Ishikawa (cell line): ENCODE data around the gene FAM13B.

Experiments
- CEBPB ChIP-seq: IDR thresholded peaks from 2 replicates; pipeline ENCODE4 v1.6.1; 2012
- CREB1 ChIP-seq: IDR thresholded peaks from 2 replicates; pipeline ENCODE4 v1.6.1; 2012; ENCODE audit warnings: low read depth
- EGR1 ChIP-seq: IDR thresholded peaks from 2 replicates; pipeline ENCODE4 v1.6.1; 2012
- EP300 ChIP-seq: IDR thresholded peaks from 2 replicates; pipeline ENCODE4 v1.6.1; 2012; ENCODE audit warnings: borderline replicate concordance
- FOXM1 ChIP-seq: IDR thresholded peaks from 2 replicates; pipeline ENCODE4 v1.6.1; 2012; ENCODE audit warnings: low read depth, borderline replicate concordance
- MAX ChIP-seq: IDR thresholded peaks from 2 replicates; pipeline ENCODE4 v1.6.1; 2012
- NFIC ChIP-seq: IDR thresholded peaks from 2 replicates; pipeline ENCODE4 v1.6.1; 2012
- RAD21 ChIP-seq: IDR thresholded peaks from 2 replicates; pipeline ENCODE4 v1.6.1; 2012; ENCODE audit warnings: low read depth
- REST ChIP-seq: IDR thresholded peaks from 2 replicates; pipeline ENCODE4 v1.6.1; 2012; ENCODE audit warnings: low read depth, mild to moderate bottlenecking
- TAF1 ChIP-seq: IDR thresholded peaks from 2 replicates; pipeline ENCODE4 v1.6.1; 2012; ENCODE audit warnings: low read depth, mild to moderate bottlenecking
- TCF12 ChIP-seq: IDR thresholded peaks from 2 replicates; pipeline ENCODE4 v1.6.1; 2012; ENCODE audit warnings: low read depth
- TEAD4 ChIP-seq: IDR thresholded peaks from 2 replicates; pipeline ENCODE4 v1.6.1; 2012
- USF1 ChIP-seq: IDR thresholded peaks from 2 replicates; pipeline ENCODE4 v1.6.1; 2012
- YY1 ChIP-seq: IDR thresholded peaks from 2 replicates; pipeline ENCODE4 v1.6.1; 2012; ENCODE audit warnings: low read depth
- ZBTB7A ChIP-seq: IDR thresholded peaks from 2 replicates; pipeline ENCODE4 v1.6.1; 2012; ENCODE audit warnings: low read depth

Gene FAM13B

GRCh38 chr5:137937994-137938750, 94.7 kb downstream of the FAM13B start:
- TF ChIP-seq MAX = no peak
- TF ChIP-seq YY1 = no peak
- no peak for TF ChIP-seq ZBTB7A
- TF ChIP-seq CREB1 = no peak
- TF ChIP-seq EGR1 = no peak
- TF ChIP-seq TCF12 = no peak
- TF ChIP-seq NFIC = no peak
- no peak for TF ChIP-seq RAD21
- no peak for TF ChIP-seq FOXM1
- no peak for TF ChIP-seq REST
- TF ChIP-seq USF1 = no peak
- TF ChIP-seq CEBPB = no peak
- no peak for TF ChIP-seq TAF1
- TF ChIP-seq TEAD4 = no peak
- TF ChIP-seq EP300 = no peak

DNA sequence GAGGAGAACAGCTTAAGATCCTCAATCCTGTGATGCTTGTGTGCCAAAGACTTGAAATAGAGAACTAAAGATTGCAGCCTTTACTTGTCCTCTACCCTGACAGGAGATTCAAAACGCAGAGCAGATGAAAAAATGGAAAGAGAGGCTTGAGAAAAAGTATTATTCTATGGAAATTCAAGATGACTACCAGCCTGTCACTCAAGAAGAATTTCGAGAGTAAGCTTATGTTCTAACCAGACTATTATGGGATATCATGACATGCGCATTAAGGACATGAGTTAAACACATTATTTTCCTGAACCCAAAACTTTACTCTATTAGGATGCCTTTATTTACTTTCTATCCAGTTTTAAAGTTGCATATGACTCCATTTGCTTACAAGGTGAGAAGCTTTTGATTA, 97.2 kb downstream of the FAM13B start:
- no peak for TF ChIP-seq EP300
- no peak for TF ChIP-seq NFIC

DNA sequence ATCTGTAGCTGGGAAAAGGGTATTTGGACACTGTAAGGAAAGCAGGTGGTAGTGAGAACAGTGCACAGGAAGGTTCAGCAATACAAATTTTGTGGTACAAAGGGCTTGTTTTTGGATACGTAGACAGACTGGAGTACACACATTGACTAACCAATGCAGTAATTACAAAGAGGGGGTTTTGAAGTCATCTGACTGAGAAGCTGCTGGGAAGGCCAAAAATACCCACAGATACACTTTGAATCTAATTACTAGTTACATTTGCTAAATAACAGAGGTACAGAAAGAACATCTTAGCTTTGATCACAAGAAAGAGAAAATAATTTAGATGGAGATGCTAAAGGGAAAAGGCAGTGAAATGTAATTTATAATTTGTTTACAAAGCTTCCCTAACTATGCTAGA, 97.7 kb downstream of the FAM13B start:
- TF ChIP-seq ZBTB7A (no peak), CREB1 (no peak), MAX (no peak), CEBPB (no peak), RAD21 (no peak), TEAD4 (no peak), USF1 (no peak)

- TF ChIP-seq EP300 = no peak
- TF ChIP-seq ZBTB7A = no peak
- TF ChIP-seq EGR1 = no peak
- TF ChIP-seq REST = no peak
- TF ChIP-seq MAX = no peak
- TF ChIP-seq YY1 = no peak
- TF ChIP-seq CEBPB = no peak
Observed at GRCh38 chr5:137933491-137933911, 99.4 kb downstream of the FAM13B start.

GRCh38 chr5:137932800-137933199, 100.1 kb downstream of the FAM13B start:
- TF ChIP-seq CREB1 (no peak), TEAD4 (no peak), NFIC (no peak), REST (no peak), ZBTB7A (no peak), EGR1 (no peak), MAX (no peak), EP300 (no peak), TAF1 (no peak), TCF12 (no peak), YY1 (no peak), CEBPB (no peak), USF1 (no peak)
